ENCODE results near the gene DNAJA4. TPM values are rescaled to one million over a fixed set of nuclear protein-coding genes. Genes with fewer than 3 reads are reported as not detected.
A peak's percentile ranks its signal among the peaks of the same experiment; 100 is the strongest.

The DNAJA4 gene
- total and polyA plus RNA-seq, 2 of the 13 experiments (the other 11 are each of a cell fraction or from before 2014, with no cell fraction given), result not detected

GRCh38 chr15:78299101-78299930 lies 35.0 kb downstream of the DNAJA4 start, which contains the start of gene SKIC8 (continued):
- TF ChIP-seq IKZF5 (CRISPR knock-in tag; IDR thresholded peaks at IDR 0.05) (no peak), ATM (IDR thresholded peaks at IDR 0.05; ENCODE audit: borderline replicate concordance) (no peak), PRDM15 (CRISPR knock-in tag; IDR thresholded peaks at IDR 0.05) (no peak), SALL2 (CRISPR knock-in tag; IDR thresholded peaks at IDR 0.05) (0 out of 2 replicates have a peak, but pooled peaks have one; percentile 25), SNAPC5 (CRISPR knock-in tag; IDR thresholded peaks at IDR 0.05; ENCODE audit: borderline replicate concordance) (no peak), ZBTB20 (CRISPR knock-in tag; IDR thresholded peaks at IDR 0.05; ENCODE audit: borderline replicate concordance, low read depth) (no peak), KDM6A (CRISPR knock-in tag; IDR thresholded peaks at IDR 0.05; ENCODE audit: low read depth) (no peak), YEATS4 (CRISPR knock-in tag; IDR thresholded peaks at IDR 0.05; ENCODE audit: borderline replicate concordance) (peak; percentile 83), ZNF232 (CRISPR knock-in tag; IDR thresholded peaks at IDR 0.05; ENCODE audit: borderline replicate concordance) (0 out of 2 replicates have a peak, but pooled peaks have one; percentile 66), NR1H2 (CRISPR knock-in tag; IDR thresholded peaks at IDR 0.05; ENCODE audit: borderline replicate concordance, low read depth) (no peak), ZNF784 (CRISPR knock-in tag; IDR thresholded peaks at IDR 0.05; ENCODE audit: borderline replicate concordance) (0 out of 2 replicates have a peak, but pooled peaks have one; percentile 49), ELK4 (CRISPR knock-in tag; IDR thresholded peaks at IDR 0.05; ENCODE audit: borderline replicate concordance) (no peak), ZNF577 (CRISPR knock-in tag; IDR thresholded peaks at IDR 0.05; ENCODE audit: borderline replicate concordance, low read depth) (no peak), SRY (CRISPR knock-in tag; IDR thresholded peaks at IDR 0.05) (peak; percentile 82; the same call in 1 of the 2 replicates), MYC (CRISPR knock-in tag; IDR thresholded peaks at IDR 0.05; ENCODE audit: borderline replicate concordance) (peak; percentile 87; the same call in 1 of the 2 replicates), GLI4 (CRISPR knock-in tag; IDR thresholded peaks at IDR 0.05; ENCODE audit: borderline replicate concordance) (no peak; the same call in 1 of the 2 replicates), CREB3 (CRISPR knock-in tag; IDR thresholded peaks at IDR 0.05) (no peak), PHF5A (CRISPR knock-in tag; IDR thresholded peaks at IDR 0.05; ENCODE audit: low read depth, unreplicated experiment) (no peak), THAP8 (CRISPR knock-in tag; IDR thresholded peaks at IDR 0.05; ENCODE audit: borderline replicate concordance) (no peak)

All from HepG2 (cell line).